SU-DHL-6 (cell line): ENCODE results near the gene SGCG.

Source experiments
- H2AFZ ChIP-seq: fragments of 200-600 bp; sonication (generic); 2 replicates; pipeline ENCODE4 v1.6.1; 2014; ENCODE audit warnings: low read depth, mild to moderate bottlenecking, moderate library complexity, mixed read lengths, antibody characterized with exemption, low read length; ENCODE audit not compliant: severe bottlenecking
- H3F3A ChIP-seq: fragments of 200-600 bp; shearing (Covaris generic); 2 replicates; pipeline ENCODE4 v1.6.0; 2016; ENCODE audit warnings: antibody characterized with exemption, mild to moderate bottlenecking; ENCODE audit not compliant: insufficient read depth
- H3K27ac ChIP-seq: fragments of 200-600 bp; sonication (generic); 2 replicates; pipeline ENCODE4 v1.5.1; 2016; ENCODE audit warnings: low read depth, mild to moderate bottlenecking, low read length, moderate library complexity, mixed read lengths
- H3K27me3 ChIP-seq: fragments of 200-600 bp; sonication (generic), shearing (Covaris generic); 2 replicates; pipeline ENCODE4 v1.6.0; 2014; ENCODE audit warnings: mild to moderate bottlenecking, low read length
- H3K36me3 ChIP-seq: fragments of 200-600 bp; sonication (generic); 2 replicates; pipeline ENCODE4 v1.6.1; 2014; ENCODE audit warnings: mild to moderate bottlenecking, low read length, mixed read lengths
- H3K4me2 ChIP-seq: fragments of 300-600, 200-600 bp; shearing (Covaris generic), sonication (generic); 2 replicates; pipeline ENCODE4 v1.6.0; 2014; ENCODE audit warnings: low read length, low read depth, mild to moderate bottlenecking; ENCODE audit not compliant: poor library complexity, severe bottlenecking
- H3K4me3 ChIP-seq: fragments of 200-600 bp; sonication (generic); 2 replicates; pipeline ENCODE4 v1.5.1; 2014; ENCODE audit warnings: antibody characterized with exemption, low read length, mild to moderate bottlenecking, mixed read lengths; ENCODE audit not compliant: insufficient read depth, poor library complexity, severe bottlenecking
- H3K79me2 ChIP-seq: fragments of 200-600 bp; sonication (generic); 2 replicates; pipeline ENCODE4 v1.6.1; 2014; ENCODE audit warnings: mild to moderate bottlenecking, low read length, moderate library complexity; ENCODE audit not compliant: insufficient read depth
- H3K9ac ChIP-seq: fragments of 200-600 bp; sonication (generic); 2 replicates; pipeline ENCODE4 v1.7.0; 2014; ENCODE audit warnings: mild to moderate bottlenecking, low read length
- H3K9me2 ChIP-seq: fragments of 200-600 bp; sonication (generic); replicated peaks from 2 replicates; pipeline ENCODE4 v1.6.1; 2014; ENCODE audit warnings: low read length; ENCODE audit not compliant: insufficient read depth
- H3K9me3 ChIP-seq: fragments of 200-600 bp; sonication (generic); 2 replicates; pipeline ENCODE4 v1.6.1; 2014; ENCODE audit warnings: low read length, mixed read lengths; ENCODE audit not compliant: insufficient read depth
- H4K20me1 ChIP-seq: fragments of 200-600 bp; sonication (generic); 2 replicates; pipeline ENCODE4 v1.6.1; 2014; ENCODE audit warnings: low read depth, mild to moderate bottlenecking, antibody characterized with exemption, low read length, moderate library complexity, mixed read lengths
- EZH2phosphoT487 ChIP-seq: fragments of 200-600 bp; sonication (generic), shearing (Covaris generic); conservative IDR thresholded peaks from 2 replicates; pipeline ENCODE4 v1.6.1; 2018; ENCODE audit warnings: mild to moderate bottlenecking, antibody characterized with exemption, low read length, moderate library complexity, mixed read lengths
- TF ChIP-seq, protein P1 (sequence below): fragments of 200-600 bp; sonication (generic); IDR thresholded peaks from one replicate; pipeline ENCODE4 v1.5.1; 2017; ENCODE audit warnings: antibody characterized with exemption, mild to moderate bottlenecking, low read length, moderate library complexity; ENCODE audit not compliant: insufficient read depth, poor library complexity, severe bottlenecking

SGCG gene

DNA sequence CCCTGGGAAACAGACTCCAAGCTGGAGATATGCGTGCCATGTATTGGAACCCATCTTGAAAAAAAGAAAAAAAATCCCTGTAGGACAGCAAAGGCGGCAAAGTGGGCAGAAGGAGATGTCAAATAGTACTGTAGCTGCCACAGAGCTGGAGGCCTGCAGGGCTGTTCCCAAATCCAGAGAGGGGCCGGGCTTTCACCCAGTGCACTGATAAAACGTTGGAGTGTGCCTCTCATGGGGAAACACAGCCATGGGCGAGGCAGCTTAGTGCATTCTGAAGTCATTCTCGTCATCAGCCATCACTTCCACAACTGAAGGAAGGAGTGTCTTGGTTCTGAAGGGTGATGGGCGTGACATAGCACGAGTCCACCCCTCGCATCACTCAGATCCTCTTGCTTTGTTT is 4.8 kb downstream of the SGCG start:
- TF ChIP-seq EZH2phosphoT487, result no peak
- TF ChIP-seq, protein P1, sequence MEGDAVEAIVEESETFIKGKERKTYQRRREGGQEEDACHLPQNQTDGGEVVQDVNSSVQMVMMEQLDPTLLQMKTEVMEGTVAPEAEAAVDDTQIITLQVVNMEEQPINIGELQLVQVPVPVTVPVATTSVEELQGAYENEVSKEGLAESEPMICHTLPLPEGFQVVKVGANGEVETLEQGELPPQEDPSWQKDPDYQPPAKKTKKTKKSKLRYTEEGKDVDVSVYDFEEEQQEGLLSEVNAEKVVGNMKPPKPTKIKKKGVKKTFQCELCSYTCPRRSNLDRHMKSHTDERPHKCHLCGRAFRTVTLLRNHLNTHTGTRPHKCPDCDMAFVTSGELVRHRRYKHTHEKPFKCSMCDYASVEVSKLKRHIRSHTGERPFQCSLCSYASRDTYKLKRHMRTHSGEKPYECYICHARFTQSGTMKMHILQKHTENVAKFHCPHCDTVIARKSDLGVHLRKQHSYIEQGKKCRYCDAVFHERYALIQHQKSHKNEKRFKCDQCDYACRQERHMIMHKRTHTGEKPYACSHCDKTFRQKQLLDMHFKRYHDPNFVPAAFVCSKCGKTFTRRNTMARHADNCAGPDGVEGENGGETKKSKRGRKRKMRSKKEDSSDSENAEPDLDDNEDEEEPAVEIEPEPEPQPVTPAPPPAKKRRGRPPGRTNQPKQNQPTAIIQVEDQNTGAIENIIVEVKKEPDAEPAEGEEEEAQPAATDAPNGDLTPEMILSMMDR, result no peak
- H2AFZ ChIP-seq, result no peak overlapping the region
- H3K36me3 ChIP-seq, result no peaks in the 10 kb centered on the region
- H3K79me2 ChIP-seq, result no peaks in the 10 kb centered on the region
- H3K9me2 ChIP-seq, result no peaks in the 10 kb centered on the region
- no peak overlapping the region for H3K27ac ChIP-seq
- H3K9ac ChIP-seq, result no peak overlapping the region
- no peaks in the 10 kb centered on the region for H3F3A ChIP-seq
- H3K27me3 ChIP-seq, result no peaks in the 10 kb centered on the region
- H4K20me1 ChIP-seq, result no peaks in the 10 kb centered on the region
- H3K4me2 ChIP-seq, result no peak overlapping the region
- no peak overlapping the region for H3K4me3 ChIP-seq
- no peaks in the 10 kb centered on the region for H3K9me3 ChIP-seq

DNA sequence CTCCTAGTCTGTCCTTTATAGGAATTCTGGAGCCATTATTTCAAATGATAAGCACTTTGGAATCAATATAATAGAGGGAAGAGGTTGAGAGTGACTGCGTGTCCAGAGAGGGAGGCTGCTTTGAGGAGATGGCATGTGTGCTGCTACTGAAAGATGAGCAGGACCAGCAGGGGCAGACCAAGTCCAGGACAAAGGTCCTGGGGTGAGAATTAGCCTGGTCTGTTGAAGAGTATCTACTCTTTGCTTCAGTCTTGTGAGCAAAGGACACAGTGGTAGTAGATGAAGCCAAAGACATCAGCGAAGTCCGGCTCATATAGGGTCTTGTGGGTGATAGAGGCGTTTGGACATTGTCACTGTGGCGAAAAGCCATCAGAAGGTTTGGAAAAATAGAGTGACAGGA is 21.1 kb downstream of the SGCG start:
- no peaks in the 10 kb centered on the region for H4K20me1 ChIP-seq
- no peak overlapping the region for H3K27ac ChIP-seq
- H3K4me3 ChIP-seq, result no peak overlapping the region
- no peak for TF ChIP-seq EZH2phosphoT487
- TF ChIP-seq, protein P1, result no peak
- no peaks in the 10 kb centered on the region for H3K36me3 ChIP-seq
- no peaks in the 10 kb centered on the region for H3K9me3 ChIP-seq
- H3K9me2 ChIP-seq, result no peaks in the 10 kb centered on the region
- H3K27me3 ChIP-seq, result no peaks in the 10 kb centered on the region
- no peaks in the 10 kb centered on the region for H3K79me2 ChIP-seq
- no peak overlapping the region for H3K4me2 ChIP-seq
- no peaks in the 10 kb centered on the region for H3F3A ChIP-seq
- no peak overlapping the region for H2AFZ ChIP-seq
- H3K9ac ChIP-seq, result no peak overlapping the region

DNA sequence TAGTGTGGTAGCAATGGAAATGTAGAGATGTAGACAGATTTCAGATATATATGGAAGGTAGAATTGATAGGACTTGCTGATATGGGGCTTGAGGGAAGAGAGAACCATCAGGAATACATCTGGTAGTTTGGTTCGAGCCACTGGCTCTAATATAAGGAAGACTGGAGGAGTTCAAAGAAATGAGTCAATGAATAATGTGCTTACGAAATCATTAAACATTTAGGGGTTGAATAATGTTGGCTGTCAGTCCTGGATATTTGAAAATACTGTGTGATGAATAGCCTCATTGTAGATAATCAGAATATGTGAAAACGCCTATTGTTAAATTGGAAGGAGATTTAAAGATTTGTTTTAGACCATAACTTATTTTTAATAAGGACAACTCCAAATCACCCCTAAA is 21.6 kb downstream of the SGCG start:
- Histone ChIP-seq H3K4me3 (no peak overlapping the region), H3K4me2 (no peak overlapping the region), H3K9me3 (no peaks in the 10 kb centered on the region), H3K27me3 (no peaks in the 10 kb centered on the region), H2AFZ (no peak overlapping the region), H3K9ac (no peak overlapping the region), H3K27ac (no peak overlapping the region), H3K9me2 (no peaks in the 10 kb centered on the region), H3F3A (no peaks in the 10 kb centered on the region), H3K36me3 (no peaks in the 10 kb centered on the region), H3K79me2 (no peaks in the 10 kb centered on the region), H4K20me1 (no peaks in the 10 kb centered on the region)
- TF ChIP-seq, protein P1, result no peak
- no peak for TF ChIP-seq EZH2phosphoT487

DNA sequence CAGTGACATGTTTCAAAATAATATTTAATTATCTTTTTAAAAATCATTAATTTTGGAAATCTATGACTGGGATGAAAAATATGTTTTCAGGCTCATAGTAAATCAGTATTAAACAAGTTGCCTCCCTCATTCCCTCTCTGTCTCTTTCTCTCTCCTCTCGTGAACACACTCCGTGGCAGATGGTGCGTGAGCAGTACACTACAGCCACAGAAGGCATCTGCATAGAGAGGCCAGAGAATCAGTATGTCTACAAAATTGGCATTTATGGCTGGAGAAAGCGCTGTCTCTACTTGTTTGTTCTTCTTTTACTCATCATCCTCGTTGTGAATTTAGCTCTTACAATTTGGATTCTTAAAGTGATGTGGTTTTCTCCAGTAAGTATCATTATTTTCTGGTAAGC is 22.7 kb downstream of the SGCG start:
- no peak for TF ChIP-seq EZH2phosphoT487
- TF ChIP-seq, protein P1, result no peak
- Histone ChIP-seq H2AFZ (no peak overlapping the region), H3K9me2 (no peaks in the 10 kb centered on the region), H4K20me1 (no peaks in the 10 kb centered on the region), H3K79me2 (no peaks in the 10 kb centered on the region), H3K9ac (no peak overlapping the region), H3K4me2 (no peak overlapping the region), H3K27me3 (no peaks in the 10 kb centered on the region), H3K27ac (no peak overlapping the region), H3K4me3 (no peak overlapping the region), H3K9me3 (no peaks in the 10 kb centered on the region), H3F3A (no peaks in the 10 kb centered on the region), H3K36me3 (no peaks in the 10 kb centered on the region)
